K562 (cell line): Measurements from ENCODE around the gene FOXA3. TPM values are rescaled to one million over a fixed set of nuclear protein-coding genes. Genes with fewer than 3 reads are reported as not detected.
A peak's percentile ranks its signal among the peaks of the same experiment; 100 is the strongest.

ENCODE experiments used
- CBX5 ChIP-seq: IDR thresholded peaks from 2 replicates; pipeline ENCODE4 v1.6.1; 2014; ENCODE audit warnings: low read depth, borderline replicate concordance
- CCNT2 ChIP-seq: IDR thresholded peaks from 2 replicates; pipeline ENCODE4 v1.6.1; 2011; ENCODE audit warnings: borderline replicate concordance, low read depth, mild to moderate bottlenecking, moderate library complexity, mixed read lengths, low read length; ENCODE audit not compliant: insufficient read length; ENCODE audit errors: extremely low read depth
- DEAF1 ChIP-seq: fragments of 450-650 bp; formaldehyde crosslinking; IDR thresholded peaks from 2 replicates; pipeline ENCODE4 v1.4.0; 2020; ENCODE audit warnings: mild to moderate bottlenecking, moderate library complexity
- DPF2 ChIP-seq: fragments of 450-650 bp; IDR thresholded peaks from 2 replicates; pipeline ENCODE4 v1.6.1; 2016
- ETV6 ChIP-seq, 3 experiments: fragments of 150-350 bp in 1 of 3; sonication (generic) in 1 of 3; formaldehyde crosslinking in 1 of 3; IDR thresholded peaks; 2 replicates each; pipeline versions ENCODE4 v1.6.1 to v1.8.0; 2014 to 2022; ENCODE audit warnings: borderline replicate concordance in 2 of 3, low read depth in 2 of 3, antibody characterized with exemption in 1 of 3, low read length in 1 of 3, mild to moderate bottlenecking in 1 of 3, missing genetic modification reagents in 1 of 3
- HDAC2 ChIP-seq: fragments of 450-650 bp; IDR thresholded peaks from 2 replicates; pipeline ENCODE4 v1.6.1; 2016; ENCODE audit warnings: mild to moderate bottlenecking
- HDAC6 ChIP-seq: IDR thresholded peaks from 2 replicates; pipeline ENCODE4 v1.6.1; 2012; ENCODE audit warnings: low read depth, mild to moderate bottlenecking, control low read depth, inconsistent platforms, low read length, moderate library complexity
- HIVEP1 ChIP-seq: fragments of 250-450 bp; sonication (Bioruptor Pico); IDR thresholded peaks from 2 replicates; pipeline ENCODE4 v1.4.0; 2020; ENCODE audit warnings: mild to moderate bottlenecking
- MAFK ChIP-seq: IDR thresholded peaks from 2 replicates; pipeline ENCODE4 v1.6.1; 2011; ENCODE audit warnings: low read length, improper control_type of control experiment
- MECOM ChIP-seq: fragments of 250-450 bp; sonication (Bioruptor Pico); IDR thresholded peaks from 2 replicates; pipeline ENCODE4 v1.8.0; 2022; ENCODE audit warnings: inconsistent platforms
- MTA3 ChIP-seq: fragments of 450-650 bp; formaldehyde crosslinking; IDR thresholded peaks from 2 replicates; pipeline ENCODE4 v1.6.1; 2017; ENCODE audit warnings: mild to moderate bottlenecking, borderline replicate concordance
- NBN ChIP-seq: fragments of 450-650 bp; IDR thresholded peaks from 2 replicates; pipeline ENCODE4 v1.6.1; 2016; ENCODE audit warnings: low read depth, mild to moderate bottlenecking
- PCBP2 ChIP-seq: fragments of 200-400 bp; formaldehyde crosslinking; IDR thresholded peaks from 2 replicates; pipeline ENCODE4 v1.6.1; 2018; ENCODE audit warnings: low read length, low read depth, mild to moderate bottlenecking, moderate library complexity; ENCODE audit not compliant: poor library complexity, severe bottlenecking
- RBFOX2 ChIP-seq: fragments of 200-400 bp; formaldehyde crosslinking; IDR thresholded peaks from 2 replicates; pipeline ENCODE4 v1.6.1; 2017; ENCODE audit warnings: low read depth, mild to moderate bottlenecking, low read length, moderate library complexity
- TEAD1 ChIP-seq, 2 experiments: fragments of 450-650 bp in 1 of 2; sonication (generic) in 1 of 2; formaldehyde crosslinking; IDR thresholded peaks; 2 replicates each; pipeline versions ENCODE4 v1.4.0 to v1.8.0; 2020 to 2022; ENCODE audit warnings: mild to moderate bottlenecking in 2 of 2, missing genetic modification reagents in 1 of 2
- TEAD2 ChIP-seq: fragments of 450-650 bp; IDR thresholded peaks from 2 replicates; pipeline ENCODE4 v1.6.1; 2016; ENCODE audit warnings: missing genetic modification characterization, control low read depth, missing compliant biosample characterization
- TEAD4 ChIP-seq, 2 experiments: sonication (generic) in 1 of 2; formaldehyde crosslinking in 1 of 2; IDR thresholded peaks; 2 replicates each; pipeline versions ENCODE4 v1.6.1 to v1.8.0; 2012 to 2022; ENCODE audit warnings: borderline replicate concordance in 1 of 2, inconsistent platforms in 1 of 2, low read length in 1 of 2, mild to moderate bottlenecking in 1 of 2, missing genetic modification reagents in 1 of 2
- TGIF2 ChIP-seq: sonication (generic); formaldehyde crosslinking; IDR thresholded peaks from 2 replicates; pipeline ENCODE4 v1.8.1; 2022; ENCODE audit warnings: mild to moderate bottlenecking, missing genetic modification reagents, moderate library complexity
- WHSC1 ChIP-seq: IDR thresholded peaks from one replicate; pipeline ENCODE4 v1.6.1; 2012; ENCODE audit warnings: low read length, control low read depth, inconsistent platforms
- XRCC3 ChIP-seq: fragments of 450-650 bp; IDR thresholded peaks from 2 replicates; pipeline ENCODE4 v1.6.1; 2017; ENCODE audit warnings: mild to moderate bottlenecking, moderate library complexity
- ZBTB49 ChIP-seq: sonication (generic); formaldehyde crosslinking; IDR thresholded peaks from 2 replicates; pipeline ENCODE4 v1.8.0; 2022; ENCODE audit warnings: missing genetic modification reagents, mild to moderate bottlenecking, borderline replicate concordance
- ZNF124 ChIP-seq: sonication (generic); formaldehyde crosslinking; IDR thresholded peaks from 2 replicates; pipeline ENCODE4 v1.8.1; 2022; ENCODE audit warnings: missing genetic modification reagents
- ZNF133 ChIP-seq: fragments of 250-450 bp; sonication (Bioruptor Pico); IDR thresholded peaks from 2 replicates; pipeline ENCODE4 v1.4.0; 2020; ENCODE audit warnings: mild to moderate bottlenecking
- ZNF766 ChIP-seq: fragments of 200-800 bp; sonication (Bioruptor generic); conservative IDR thresholded peaks from 2 replicates; pipeline ENCODE4 v1.6.1; 2016; ENCODE audit warnings: missing genetic modification characterization, missing compliant biosample characterization
- polyA plus RNA-seq, 8 experiments: library from polyadenylated mRNA; depleted of rRNA in 4 of 8; stranded (reverse) in 5 of 8; unstranded in 3 of 8; fragments of >200 nt; fragmentation: Nextera tagmentation in 2 of 8; fragmentation: Illumina TruSeq in 1 of 8; extraction: Ambion mirVana in 2 of 8; extraction: Trizol in 1 of 8; gene quantifications; 2 replicates each; pipeline versions ENCODE4 v1.2.1 to v1.2.3, GENCODE V29; 2011 to 2014; ENCODE audit warnings: inconsistent platforms in 1 of 8, missing spikeins in 1 of 8
- total RNA-seq, 7 experiments: library from RNA; depleted of rRNA in 6 of 7; stranded (reverse); fragments of >200 nt in 6 of 7; fragmentation: Illumina TruSeq in 2 of 7; extraction: Trizol in 2 of 7; gene quantifications; 2 replicates each; pipeline versions ENCODE4 v1.2.1 to v1.2.3, GENCODE V29; 2011 to 2021; ENCODE audit warnings: low replicate concordance in 1 of 7

The FOXA3 gene
- total and polyA plus RNA-seq, 9 of the 15 experiments (the other 6 are each of a cell fraction or from before 2014, with no cell fraction given) = 1.3 to 15.5 (median 4.7) TPM

DNA sequence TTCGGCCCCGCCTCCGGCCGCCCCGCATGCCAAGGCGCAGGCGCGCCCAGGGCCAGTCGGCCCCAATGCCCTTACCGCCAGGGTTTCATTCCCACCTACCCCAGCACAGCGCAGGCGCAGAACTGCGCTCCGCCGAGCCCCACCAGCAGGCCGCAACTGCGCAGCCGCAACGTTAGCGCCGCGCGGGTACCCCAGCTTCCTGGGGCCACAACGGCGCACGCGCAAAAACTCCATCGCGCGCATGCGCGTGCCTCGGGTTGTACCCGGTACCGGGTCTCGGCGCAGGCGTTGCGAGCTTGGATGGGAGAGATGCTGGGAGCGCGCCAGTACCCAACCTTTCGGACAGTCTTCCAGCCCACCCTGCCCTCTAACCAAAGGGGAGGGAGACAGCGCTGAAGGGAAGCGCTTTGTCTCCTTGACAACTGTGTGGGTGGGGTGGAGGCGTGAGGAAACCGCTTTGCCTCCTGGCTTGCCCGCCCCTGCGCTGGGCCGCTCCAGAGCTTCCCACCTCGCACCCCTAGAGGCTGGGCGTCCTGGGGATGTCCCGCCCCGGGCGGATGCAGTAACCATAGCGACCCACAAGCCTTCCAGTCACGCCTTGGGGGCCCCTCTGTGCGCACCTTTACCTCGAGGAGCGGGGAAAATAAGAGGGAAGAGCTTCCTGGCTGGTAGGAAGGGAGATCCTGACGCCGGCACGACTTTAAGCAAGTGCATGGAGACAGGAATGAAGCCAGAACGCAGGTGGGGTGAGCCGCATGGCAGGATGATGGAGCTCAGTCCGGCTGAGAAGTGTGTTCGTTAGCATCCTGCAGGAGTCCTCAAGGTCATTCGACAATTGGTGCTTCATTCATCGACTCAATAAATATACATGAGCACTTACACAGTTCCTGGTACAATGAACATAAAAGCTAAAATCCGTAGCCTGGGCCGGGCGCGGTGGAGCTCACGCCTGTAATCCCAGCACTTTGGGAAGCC is 38.8 kb downstream of the FOXA3 start (continued):
- 0 out of 2 replicates have a peak, but pooled peaks have one; percentile 14 for TF ChIP-seq TEAD4 (IDR thresholded peaks at IDR 0.05; ENCODE audit: low read length)
- no peak for TF ChIP-seq TEAD4 (CRISPR knock-in tag; IDR thresholded peaks at IDR 0.05; ENCODE audit: borderline replicate concordance)
- no peak for TF ChIP-seq MECOM (CRISPR knock-in tag)
- no peak for TF ChIP-seq HDAC6
- TF ChIP-seq ETV6 (IDR thresholded peaks at IDR 0.05; ENCODE audit: borderline replicate concordance in 1 of 2, low read depth in 2 of 2, low read length in 1 of 2) = no peak
- TF ChIP-seq ETV6 (CRISPR knock-in tag; IDR thresholded peaks at IDR 0.05; ENCODE audit: borderline replicate concordance) = no peak
- peak; percentile 70 for TF ChIP-seq RBFOX2
- peak; percentile 58 for TF ChIP-seq CCNT2
- no peak for TF ChIP-seq WHSC1
- TF ChIP-seq ZBTB49 (CRISPR knock-in tag) = no peak
- peak; percentile 97 for TF ChIP-seq HDAC2
- no peak for TF ChIP-seq ZNF133 (CRISPR knock-in tag)
- TF ChIP-seq TGIF2 (CRISPR knock-in tag) = no peak
- peak; percentile 58; the same call in 1 of the 2 replicates for TF ChIP-seq HIVEP1
- no peak for TF ChIP-seq DEAF1 (CRISPR knock-in tag)
- no peak for TF ChIP-seq CBX5
- TF ChIP-seq TEAD1 (CRISPR knock-in tag; IDR thresholded peaks at IDR 0.05) = no peak
- no peak for TF ChIP-seq XRCC3
- TF ChIP-seq MTA3 = no peak; the same call in 1 of the 2 replicates
- TF ChIP-seq ZNF766 (CRISPR knock-in tag) = no peak
- no peak for TF ChIP-seq TEAD2 (tag)
- TF ChIP-seq DPF2 = no peak
- TF ChIP-seq MAFK = no peak
- no peak for TF ChIP-seq PCBP2
- TF ChIP-seq NBN = no peak
- TF ChIP-seq ZNF124 (CRISPR knock-in tag) = no peak
